Peyer's patch (tissue), 4 donors: Measurements from ENCODE around the gene PGBD5. TPM values are rescaled to one million over a fixed set of nuclear protein-coding genes. Genes with fewer than 3 reads are reported as not detected.

Experiments
- DNase-seq, 3 donors: peaks; one replicate each; pipeline ENCODE4 v3.0.0-alpha.2; 2017 to 2019
- H3K27ac ChIP-seq, 4 donors: fragments of 200-600 bp; sonication (generic); one replicate each; pipeline ENCODE4 v1.5.1; 2016 to 2019
- H3K27me3 ChIP-seq, 2 donors: fragments of 200-600 bp; sonication (generic); one replicate each; pipeline ENCODE4 v1.5.1; 2019
- H3K36me3 ChIP-seq, 3 donors: fragments of 200-600 bp; sonication (generic); one replicate each; pipeline ENCODE4 v1.5.1; 2016 to 2019
- H3K4me1 ChIP-seq, 4 donors: fragments of 200-600 bp; sonication (generic); one replicate each; pipeline ENCODE4 v1.5.1; 2016 to 2019
- H3K4me3 ChIP-seq, 4 donors: fragments of 200-600 bp; sonication (generic); 1 replicate in 3 of 4; 2 replicates in 1 of 4; pipeline ENCODE4 v1.5.1; 2016 to 2019; ENCODE audit warnings: mild to moderate bottlenecking in 1 of 4
- H3K9me3 ChIP-seq, 4 donors: fragments of 200-600 bp; sonication (generic); one replicate each; pipeline ENCODE4 v1.5.1; 2016 to 2019; ENCODE audit warnings: mild to moderate bottlenecking in 1 of 4
- CTCF ChIP-seq, 6 experiments: fragments of 450-650 bp in 4 of 6; fragments of 200-600 bp in 2 of 6; sonication (generic) in 1 of 6; IDR thresholded peaks; one replicate each; pipeline ENCODE4 v1.5.1; 2017 to 2019; ENCODE audit warnings: antibody characterized with exemption in 6 of 6, mild to moderate bottlenecking in 3 of 6, moderate library complexity in 1 of 6
- POLR2A ChIP-seq, 2 donors: fragments of 450-650 bp; IDR thresholded peaks; one replicate each; pipeline ENCODE4 v1.5.1; 2017; ENCODE audit warnings: antibody characterized with exemption in 2 of 2, mild to moderate bottlenecking in 2 of 2, moderate library complexity in 2 of 2
- total RNA-seq, 4 donors: library from RNA; depleted of rRNA; stranded (reverse); fragments of >200 nt; gene quantifications; one replicate each; pipeline ENCODE4 v1.1.0, GENCODE V29; 2016

Gene PGBD5
- total RNA-seq, 4 donors from 2014 or later = under 0.01 to 4.1 (median 0.21) TPM

- H3K27me3 ChIP-seq = no peaks in the 10 kb centered on the region
- no peak overlapping the region for H3K27ac ChIP-seq
- DNase-seq = no peak
- TF ChIP-seq POLR2A (IDR thresholded peaks at IDR 0.05) = no peak
- no peak for TF ChIP-seq CTCF (IDR thresholded peaks at IDR 0.05)
- H3K9me3 ChIP-seq = no peaks in the 10 kb centered on the region
- H3K36me3 ChIP-seq = no peaks in the 10 kb centered on the region
- H3K4me1 ChIP-seq = no peaks in the 10 kb centered on the region
- H3K4me3 ChIP-seq = no peak overlapping the region
Measured at GRCh38 chr1:230313453-230314141, 112.5 kb downstream of the PGBD5 start.

GRCh38 chr1:230312676-230313075, 113.5 kb downstream of the PGBD5 start:
- no peak overlapping the region for H3K4me3 ChIP-seq
- no peak for DNase-seq
- no peak overlapping the region for H3K27ac ChIP-seq
- peaks cover 0 to 7% (median 0%) of the 10 kb centered on the region in 4 donors for H3K4me1 ChIP-seq
- no peaks in the 10 kb centered on the region for H3K36me3 ChIP-seq
- no peaks in the 10 kb centered on the region for H3K27me3 ChIP-seq
- no peaks in the 10 kb centered on the region for H3K9me3 ChIP-seq
- TF ChIP-seq CTCF (IDR thresholded peaks at IDR 0.05) = no peak
- no peak for TF ChIP-seq POLR2A (IDR thresholded peaks at IDR 0.05)

- TF ChIP-seq CTCF (IDR thresholded peaks at IDR 0.05) (peak; percentile 80 to 94 (median 92)), POLR2A (IDR thresholded peaks at IDR 0.05) (no peak)
- DNase-seq = peak; percentile 75 to 89 (median 78)
- no peaks in the 10 kb centered on the region for H3K9me3 ChIP-seq
- H3K36me3 ChIP-seq = no peaks in the 10 kb centered on the region
- no peak overlapping the region for H3K27ac ChIP-seq
- H3K27me3 ChIP-seq = no peaks in the 10 kb centered on the region
- no peak overlapping the region for H3K4me3 ChIP-seq
- peaks cover 0 to 14% (median 0%) of the 10 kb centered on the region in 4 donors for H3K4me1 ChIP-seq
Measured at GRCh38 chr1:230310381-230311163, 115.6 kb downstream of the PGBD5 start.

DNA sequence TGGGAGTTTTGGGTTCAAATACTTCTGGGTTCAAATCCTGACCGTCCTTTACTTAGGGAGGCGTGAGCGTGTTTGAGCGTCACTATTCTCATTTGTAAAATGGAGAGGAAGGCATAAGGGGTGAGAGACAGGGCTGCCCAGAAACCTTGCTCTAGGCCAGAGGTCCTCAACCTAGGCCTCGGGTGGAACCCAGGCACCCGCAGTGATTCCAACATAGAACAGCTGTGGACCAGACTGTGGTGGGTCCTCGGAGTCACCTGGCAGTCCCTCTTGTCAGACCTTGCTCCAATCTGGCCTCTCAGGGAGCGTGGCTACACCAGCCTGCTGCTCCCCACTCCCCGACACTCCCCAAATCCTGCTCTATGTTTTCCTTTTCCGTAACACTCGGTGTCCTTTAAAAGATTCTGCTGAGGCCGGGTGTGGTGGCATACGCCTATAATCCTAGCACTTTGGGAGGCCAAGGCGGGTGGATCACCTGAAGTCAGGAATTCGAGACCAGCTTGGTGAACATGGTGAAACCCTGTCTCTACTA, 116.4 kb downstream of the PGBD5 start:
- no peaks in the 10 kb centered on the region for H3K36me3 ChIP-seq
- H3K4me1 ChIP-seq = peaks cover 0 to 14% (median 0%) of the 10 kb centered on the region in 4 donors
- H3K27ac ChIP-seq = no peak overlapping the region
- H3K4me3 ChIP-seq = no peak overlapping the region
- TF ChIP-seq CTCF (IDR thresholded peaks at IDR 0.05) = no peak
- TF ChIP-seq POLR2A (IDR thresholded peaks at IDR 0.05) = no peak
- no peaks in the 10 kb centered on the region for H3K27me3 ChIP-seq
- H3K9me3 ChIP-seq = no peaks in the 10 kb centered on the region
- DNase-seq = no peak

- Histone ChIP-seq H3K9me3 (no peaks in the 10 kb centered on the region), H3K27ac (no peak overlapping the region), H3K27me3 (no peaks in the 10 kb centered on the region), H3K36me3 (no peaks in the 10 kb centered on the region), H3K4me1 (peaks cover 0 to 14% (median 0%) of the 10 kb centered on the region in 4 donors), H3K4me3 (no peak overlapping the region)
- DNase-seq = no peak
- no peak for TF ChIP-seq CTCF (IDR thresholded peaks at IDR 0.05)
- no peak for TF ChIP-seq POLR2A (IDR thresholded peaks at IDR 0.05)
Measured at GRCh38 chr1:230308821-230309220, 117.3 kb downstream of the PGBD5 start.
